ENCODE data around the gene ZNF488. TPM values are rescaled to one million over a fixed set of nuclear protein-coding genes. Genes with fewer than 3 reads are reported as not detected.

The ZNF488 gene
- total and polyA plus RNA-seq, 2 donors (not counting 1 experiment from before 2014, with no cell fraction given) = not detected

DNA sequence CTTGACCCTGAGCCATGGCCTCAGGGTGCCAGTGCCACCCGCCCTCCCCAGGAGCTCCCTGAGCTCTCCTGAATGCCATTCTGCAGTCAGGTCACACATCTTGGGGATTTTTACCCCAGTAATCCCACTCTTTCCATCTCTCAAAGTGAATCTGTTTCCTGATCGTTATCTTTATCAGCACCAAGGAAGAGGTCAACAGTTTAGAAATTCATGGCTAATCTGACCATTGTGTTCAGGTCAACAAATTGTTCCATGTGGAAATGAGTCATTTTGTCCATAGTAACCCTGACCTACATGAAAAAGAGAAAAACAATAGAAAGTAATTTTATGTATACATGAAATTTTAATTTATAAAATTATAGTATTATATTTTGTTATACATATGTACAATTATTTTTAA, 28.8 kb upstream of the ZNF488 start:
- intact Hi-C loops (cut with micrococcal nuclease) = no loop called here
- H3K4me2 ChIP-seq (replicated peaks; ENCODE audit: low read depth, low read length, poor library complexity, severe bottlenecking) = no peak overlapping the region
- TF ChIP-seq EZH2 (IDR thresholded peaks at IDR 0.05; ENCODE audit: borderline replicate concordance, insufficient read depth, low read depth, low read length, poor library complexity, severe bottlenecking) = no peak
- TF ChIP-seq, protein P1, sequence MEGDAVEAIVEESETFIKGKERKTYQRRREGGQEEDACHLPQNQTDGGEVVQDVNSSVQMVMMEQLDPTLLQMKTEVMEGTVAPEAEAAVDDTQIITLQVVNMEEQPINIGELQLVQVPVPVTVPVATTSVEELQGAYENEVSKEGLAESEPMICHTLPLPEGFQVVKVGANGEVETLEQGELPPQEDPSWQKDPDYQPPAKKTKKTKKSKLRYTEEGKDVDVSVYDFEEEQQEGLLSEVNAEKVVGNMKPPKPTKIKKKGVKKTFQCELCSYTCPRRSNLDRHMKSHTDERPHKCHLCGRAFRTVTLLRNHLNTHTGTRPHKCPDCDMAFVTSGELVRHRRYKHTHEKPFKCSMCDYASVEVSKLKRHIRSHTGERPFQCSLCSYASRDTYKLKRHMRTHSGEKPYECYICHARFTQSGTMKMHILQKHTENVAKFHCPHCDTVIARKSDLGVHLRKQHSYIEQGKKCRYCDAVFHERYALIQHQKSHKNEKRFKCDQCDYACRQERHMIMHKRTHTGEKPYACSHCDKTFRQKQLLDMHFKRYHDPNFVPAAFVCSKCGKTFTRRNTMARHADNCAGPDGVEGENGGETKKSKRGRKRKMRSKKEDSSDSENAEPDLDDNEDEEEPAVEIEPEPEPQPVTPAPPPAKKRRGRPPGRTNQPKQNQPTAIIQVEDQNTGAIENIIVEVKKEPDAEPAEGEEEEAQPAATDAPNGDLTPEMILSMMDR (IDR thresholded peaks at IDR 0.05) = no peak
- ATAC-seq (ENCODE audit: low read depth) = no peak
- no peak overlapping the region for H3K4me3 ChIP-seq (ENCODE audit: control extremely low read depth in 1 of 5, extremely low read depth in 1 of 5, insufficient read depth in 1 of 5, low read depth in 2 of 5, low read length in 4 of 5)
- H3K4me1 ChIP-seq (ENCODE audit: control insufficient read depth in 2 of 2, insufficient read depth in 2 of 2, low read length in 2 of 2) = no peaks in the 10 kb centered on the region
- Mint-ChIP-seq H3K4me3 (no peak overlapping the region), H3K4me1 (no peaks in the 10 kb centered on the region), H3K9me3 (ENCODE audit: insufficient read depth) (no peaks in the 10 kb centered on the region), H3K27me3 (no peaks in the 10 kb centered on the region), H3K27ac (no peak overlapping the region)
- H2AFZ ChIP-seq (ENCODE audit: insufficient read depth, low read depth, low read length, poor library complexity, severe bottlenecking) = no peak overlapping the region
- H3K9ac ChIP-seq (ENCODE audit: low read length) = no peak overlapping the region
- no peaks in the 10 kb centered on the region for H3K36me3 ChIP-seq (replicated peaks in 1 of 2; ENCODE audit: control extremely low read depth in 1 of 2, control insufficient read depth in 1 of 2, extremely low read depth in 1 of 2, insufficient read depth in 2 of 2, low read length in 1 of 2)
- H4K20me1 ChIP-seq (ENCODE audit: control insufficient read depth, insufficient read depth, low read length, poor library complexity, severe bottlenecking) = no peaks in the 10 kb centered on the region
- no peak for DNase-seq
- H3K27me3 ChIP-seq (replicated peaks in 1 of 4; ENCODE audit: control extremely low read depth in 1 of 4, control insufficient read depth in 3 of 4, insufficient read depth in 4 of 4, low read length in 3 of 4) = peaks cover 0 to under 1% (median 0%) of the 10 kb centered on the region in 4 experiments
- POLR2A ChIA-PET = no interaction called here
- H3K79me2 ChIP-seq (ENCODE audit: control insufficient read depth, insufficient read depth, low read length) = no peaks in the 10 kb centered on the region
- CTCF ChIA-PET = no interaction called here
- 71% methylated on average over 1 of the region's 2 CpGs for WGBS (ENCODE audit: insufficient coverage)
- H3K9me3 ChIP-seq (ENCODE audit: control extremely low read depth in 1 of 3, control insufficient read depth in 2 of 3, insufficient read depth in 1 of 3, low read length in 2 of 3) = peaks cover 0 to 8% (median 0%) of the 10 kb centered on the region in 3 donors
- H3K27ac ChIP-seq (ENCODE audit: low read length in 2 of 2) = no peak overlapping the region

GRCh38 chr10:47412177-47412730, 28.2 kb upstream of the ZNF488 start:
- Histone ChIP-seq H3K27ac (ENCODE audit: low read length in 2 of 2) (no peak overlapping the region), H3K79me2 (ENCODE audit: control insufficient read depth, insufficient read depth, low read length) (no peaks in the 10 kb centered on the region), H3K4me3 (ENCODE audit: control extremely low read depth in 1 of 5, extremely low read depth in 1 of 5, insufficient read depth in 1 of 5, low read depth in 2 of 5, low read length in 4 of 5) (no peak overlapping the region), H2AFZ (ENCODE audit: insufficient read depth, low read depth, low read length, poor library complexity, severe bottlenecking) (no peak overlapping the region), H3K4me1 (ENCODE audit: control insufficient read depth in 2 of 2, insufficient read depth in 2 of 2, low read length in 2 of 2) (no peaks in the 10 kb centered on the region), H3K27me3 (replicated peaks in 1 of 4; ENCODE audit: control extremely low read depth in 1 of 4, control insufficient read depth in 3 of 4, insufficient read depth in 4 of 4, low read length in 3 of 4) (no peaks in the 10 kb centered on the region), H3K4me2 (replicated peaks; ENCODE audit: low read depth, low read length, poor library complexity, severe bottlenecking) (no peak overlapping the region), H3K36me3 (replicated peaks in 1 of 2; ENCODE audit: control extremely low read depth in 1 of 2, control insufficient read depth in 1 of 2, extremely low read depth in 1 of 2, insufficient read depth in 2 of 2, low read length in 1 of 2) (no peaks in the 10 kb centered on the region), H3K9me3 (ENCODE audit: control extremely low read depth in 1 of 3, control insufficient read depth in 2 of 3, insufficient read depth in 1 of 3, low read length in 2 of 3) (peaks cover 0 to 5% (median 0%) of the 10 kb centered on the region in 3 donors), H3K9ac (ENCODE audit: low read length) (no peak overlapping the region), H4K20me1 (ENCODE audit: control insufficient read depth, insufficient read depth, low read length, poor library complexity, severe bottlenecking) (no peaks in the 10 kb centered on the region)
- no peak overlapping the region for H3K27ac Mint-ChIP-seq
- POLR2A ChIA-PET = no interaction called here
- intact Hi-C loops (cut with micrococcal nuclease) = no loop called here
- no peak for TF ChIP-seq EZH2 (IDR thresholded peaks at IDR 0.05; ENCODE audit: borderline replicate concordance, insufficient read depth, low read depth, low read length, poor library complexity, severe bottlenecking)
- TF ChIP-seq, protein P1 (IDR thresholded peaks at IDR 0.05) = no peak
- no peaks in the 10 kb centered on the region for H3K9me3 Mint-ChIP-seq (ENCODE audit: insufficient read depth)
- CTCF ChIA-PET = no interaction called here
- ATAC-seq (ENCODE audit: low read depth) (no peak), DNase-seq (no peak)
- H3K4me1 Mint-ChIP-seq = no peaks in the 10 kb centered on the region
- no peaks in the 10 kb centered on the region for H3K27me3 Mint-ChIP-seq
- WGBS (ENCODE audit: insufficient coverage) = 80% methylated on average over 3 of the region's 5 CpGs
- no peak overlapping the region for H3K4me3 Mint-ChIP-seq

Data from B cell (primary cell).